ENCODE results near the gene ADIPOR1. TPM values are rescaled to one million over a fixed set of nuclear protein-coding genes. Genes with fewer than 3 reads are reported as not detected.

The ADIPOR1 gene
- polyA plus RNA-seq, 1 of the 3 experiments (the other 2 are of a cell fraction), result 82.2 TPM

- Histone ChIP-seq H4K20me1 (ENCODE audit: insufficient read depth) (no peaks in the 10 kb centered on the region), H3K27ac (ENCODE audit: low read depth in 2 of 2, low read length in 1 of 2) (no peak overlapping the region), H3K4me1 (ENCODE audit: control insufficient read depth in 1 of 2, insufficient read depth in 2 of 2, low read depth in 1 of 2, low read length in 1 of 2) (no peaks in the 10 kb centered on the region), H3K4me3 (ENCODE audit: low read depth in 2 of 2, low read length in 1 of 2) (no peak overlapping the region), H3K9ac (no peak overlapping the region), H3K27me3 (ENCODE audit: insufficient read depth) (peaks cover 36% of the 10 kb centered on the region), H3K36me3 (replicated peaks in 1 of 2; ENCODE audit: control insufficient read depth in 1 of 2, insufficient read depth in 2 of 2, low read length in 1 of 2) (no peaks in the 10 kb centered on the region), H2AFZ (ENCODE audit: low read depth) (no peak overlapping the region), H3K9me3 (no peaks in the 10 kb centered on the region), H3F3A (replicated peaks; ENCODE audit: insufficient read depth) (no peaks in the 10 kb centered on the region), H3K4me2 (no peak overlapping the region), H3K9me2 (no peaks in the 10 kb centered on the region), H3K79me2 (ENCODE audit: insufficient read depth) (no peaks in the 10 kb centered on the region)
- no peak for TF ChIP-seq CTCF (IDR thresholded peaks at IDR 0.05)
- TF ChIP-seq MXI1 (IDR thresholded peaks at IDR 0.05; ENCODE audit: low read depth, low read length), result no peak
- TF ChIP-seq PBX3 (IDR thresholded peaks at IDR 0.05), result no peak
- no peak for TF ChIP-seq REST (IDR thresholded peaks at IDR 0.05; ENCODE audit: low read depth, low read length)
- no peak for TF ChIP-seq JUND (IDR thresholded peaks at IDR 0.05)
- no peak for TF ChIP-seq SIN3A (IDR thresholded peaks at IDR 0.05; ENCODE audit: borderline replicate concordance, low read depth, low read length)
- TF ChIP-seq IRF3 (IDR thresholded peaks at IDR 0.05; ENCODE audit: low read depth, low read length), result no peak
- TF ChIP-seq GABPA (IDR thresholded peaks at IDR 0.05; ENCODE audit: low read depth), result no peak
- TF ChIP-seq MEF2A (IDR thresholded peaks at IDR 0.05; ENCODE audit: borderline replicate concordance, low read depth), result no peak
- no peak for TF ChIP-seq TAF1 (IDR thresholded peaks at IDR 0.05; ENCODE audit: borderline replicate concordance, low read depth, low read length)
- TF ChIP-seq RFX5 (IDR thresholded peaks at IDR 0.05; ENCODE audit: low read length), result no peak
- POLR2A ChIA-PET, result no interaction called here
- 55% methylated on average over 2 of the region's 2 CpGs for WGBS (ENCODE audit: low lambda C conversion rate)
- DNase-seq, result no peak
- CTCF ChIA-PET, result interaction anchor here (1.1 to 2.1 kb wide), 2 partner anchors 10 to 277 kb away, joined by 5 to 13 read pairs; no protein-coding TSS in a partner anchor
These were observed 31.8 kb upstream of the ADIPOR1 start for GRCh38 chr1:202989879-202990278.

Measured in SK-N-SH (cell line).